Sigmoid colon (tissue), 7 donors: ENCODE data around the gene KDF1. TPM values are rescaled to one million over a fixed set of nuclear protein-coding genes. Genes with fewer than 3 reads are reported as not detected.
"Not testable (repeated sequence)": the region's sequence is repeated elsewhere in the genome, so short reads cannot be mapped to it uniquely, and the experiment has no call there.

Experiments used
- DNase-seq: peaks from one replicate; pipeline ENCODE4 v3.0.0-alpha.2; 2019
- H3K27ac ChIP-seq, 4 donors: fragments of 200-600 bp; sonication (generic); one replicate each; pipeline ENCODE4 v1.5.1; 2016 to 2019; ENCODE audit warnings: mild to moderate bottlenecking in 1 of 4
- H3K27me3 ChIP-seq, 3 donors: fragments of 200-600 bp; sonication (generic); one replicate each; pipeline ENCODE4 v1.5.1; 2019; ENCODE audit warnings: mild to moderate bottlenecking in 1 of 3
- H3K36me3 ChIP-seq, 4 donors: fragments of 200-600 bp; sonication (generic); one replicate each; pipeline ENCODE4 v1.5.1; 2016 to 2019
- H3K4me1 ChIP-seq, 4 donors: fragments of 200-600 bp; sonication (generic); one replicate each; pipeline ENCODE4 v1.5.1; 2017 to 2019
- H3K4me3 ChIP-seq, 4 donors: fragments of 200-600 bp; sonication (generic); one replicate each; pipeline ENCODE4 v1.5.1; 2017 to 2019; ENCODE audit warnings: mild to moderate bottlenecking in 2 of 4, moderate library complexity in 1 of 4
- H3K9me3 ChIP-seq, 4 donors: fragments of 200-600 bp in 3 of 4; sonication (generic) in 3 of 4; one replicate each; pipeline versions ENCODE4 v1.5.1 to v1.6.1; 2013 to 2019
- EP300 ChIP-seq, 4 donors: sonication (generic); formaldehyde crosslinking; IDR thresholded peaks; one replicate each; pipeline ENCODE4 v1.6.1; 2017; ENCODE audit warnings: antibody characterized with exemption in 4 of 4
- POLR2A ChIP-seq, 2 donors: fragments of 450-650 bp; IDR thresholded peaks; one replicate each; pipeline ENCODE4 v1.6.1; 2016; ENCODE audit warnings: antibody characterized with exemption in 2 of 2, mild to moderate bottlenecking in 2 of 2, moderate library complexity in 2 of 2
- POLR2AphosphoS5 ChIP-seq, 4 donors: sonication (generic); formaldehyde crosslinking; IDR thresholded peaks; one replicate each; pipeline ENCODE4 v1.6.1; 2017; ENCODE audit warnings: antibody characterized with exemption in 4 of 4
- WGBS, 2 donors: extraction: QIAGEN DNeasy Blood & Tissue Kit; methylation state at CpG; one replicate each; pipeline ENCODE4 v1.1.7; 2013; 5-methylcytosine and 5-hydroxymethylcytosine counted together
- intact Hi-C: fragments of 100-400 bp; cut with DNase I; formaldehyde crosslinking; loops from one replicate; pipeline ENCODE4 v1.15.1; 2023
- polyA plus RNA-seq, 3 donors: library from polyadenylated mRNA; stranded (reverse); fragments of 200-250 nt; gene quantifications; one replicate each; pipeline ENCODE4 v1.2.3, GENCODE V29; 2013
- total RNA-seq, 4 donors: library from RNA; depleted of rRNA; stranded (reverse); fragments of >200 nt; gene quantifications; one replicate each; pipeline ENCODE4 v1.1.0, GENCODE V29; 2016
- TF ChIP-seq, protein P1 (sequence below), 4 experiments: fragments of 450-650 bp in 3 of 4; fragments of 200-600 bp in 1 of 4; IDR thresholded peaks; one replicate each; pipeline ENCODE4 v1.5.1; 2016 to 2019; ENCODE audit warnings: antibody characterized with exemption in 4 of 4, mild to moderate bottlenecking in 3 of 4, moderate library complexity in 2 of 4
- donor health status: healthy with polysubstance abuse.
- donor health status: Bipolar disorder and iron deficiency.
- donor health status: healthy.

The KDF1 gene
- total and polyA plus RNA-seq, 7 donors: 15.0 to 26.8 (median 20.4) TPM; not detected in 4

DNA sequence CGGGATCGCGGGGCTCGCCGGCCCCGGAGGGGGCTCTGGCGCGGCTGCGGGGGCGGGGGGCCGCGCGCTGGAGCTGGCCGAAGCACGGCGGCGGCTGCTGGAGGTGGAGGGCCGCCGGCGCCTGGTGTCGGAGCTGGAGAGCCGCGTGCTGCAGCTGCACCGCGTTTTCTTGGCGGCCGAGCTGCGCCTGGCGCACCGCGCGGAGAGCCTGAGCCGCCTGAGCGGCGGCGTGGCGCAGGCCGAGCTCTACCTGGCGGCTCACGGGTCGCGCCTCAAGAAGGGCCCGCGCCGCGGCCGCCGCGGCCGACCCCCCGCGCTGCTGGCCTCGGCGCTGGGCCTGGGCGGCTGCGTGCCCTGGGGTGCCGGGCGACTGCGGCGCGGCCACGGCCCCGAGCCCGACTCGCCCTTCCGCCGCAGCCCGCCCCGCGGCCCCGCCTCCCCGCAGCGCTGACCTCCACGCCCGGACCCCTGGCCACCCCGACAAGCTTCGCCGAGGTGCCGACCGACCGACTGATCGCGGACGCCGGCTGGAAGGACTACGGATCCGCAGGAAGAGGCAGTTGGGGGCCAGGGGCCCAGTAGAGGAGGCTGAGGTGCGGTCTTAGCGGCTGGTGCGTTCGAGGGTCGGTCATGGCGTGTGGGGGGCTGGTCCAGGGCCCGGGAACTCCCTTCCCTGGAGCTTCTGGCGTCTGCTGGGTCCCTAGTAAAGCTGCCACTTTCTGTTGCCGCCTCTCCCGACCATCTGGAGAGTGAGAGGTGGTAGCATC is 33.9 kb upstream of the KDF1 start:
- intact Hi-C loops: loop anchor here (10.0 kb wide), 1 partner anchor 401 kb away; the partner anchor contains the start of gene GPR3
- peaks cover 0 to 19% (median 5%) of the 10 kb centered on the region in 3 donors for H3K27me3 ChIP-seq
- no peaks in the 10 kb centered on the region for H3K9me3 ChIP-seq
- no peaks in the 10 kb centered on the region for H3K36me3 ChIP-seq
- peak in 1 of 4 donors; percentile 15 for TF ChIP-seq POLR2AphosphoS5 (IDR thresholded peaks at IDR 0.05)
- TF ChIP-seq EP300 (IDR thresholded peaks at IDR 0.05): no peak
- TF ChIP-seq POLR2A (IDR thresholded peaks at IDR 0.05): no peak
- peaks cover 0 to 58% (median 53%) of the 10 kb centered on the region in 4 donors for H3K4me1 ChIP-seq
- 1 to 2% methylated on average over 97 of the region's 97 CpGs for WGBS, 2 donors
- peak overlapping the region; percentile 91 to 98 (median 97) for H3K27ac ChIP-seq
- H3K4me3 ChIP-seq: peak overlapping the region; percentile 64 to 82 (median 74)
- no peak for DNase-seq

DNA sequence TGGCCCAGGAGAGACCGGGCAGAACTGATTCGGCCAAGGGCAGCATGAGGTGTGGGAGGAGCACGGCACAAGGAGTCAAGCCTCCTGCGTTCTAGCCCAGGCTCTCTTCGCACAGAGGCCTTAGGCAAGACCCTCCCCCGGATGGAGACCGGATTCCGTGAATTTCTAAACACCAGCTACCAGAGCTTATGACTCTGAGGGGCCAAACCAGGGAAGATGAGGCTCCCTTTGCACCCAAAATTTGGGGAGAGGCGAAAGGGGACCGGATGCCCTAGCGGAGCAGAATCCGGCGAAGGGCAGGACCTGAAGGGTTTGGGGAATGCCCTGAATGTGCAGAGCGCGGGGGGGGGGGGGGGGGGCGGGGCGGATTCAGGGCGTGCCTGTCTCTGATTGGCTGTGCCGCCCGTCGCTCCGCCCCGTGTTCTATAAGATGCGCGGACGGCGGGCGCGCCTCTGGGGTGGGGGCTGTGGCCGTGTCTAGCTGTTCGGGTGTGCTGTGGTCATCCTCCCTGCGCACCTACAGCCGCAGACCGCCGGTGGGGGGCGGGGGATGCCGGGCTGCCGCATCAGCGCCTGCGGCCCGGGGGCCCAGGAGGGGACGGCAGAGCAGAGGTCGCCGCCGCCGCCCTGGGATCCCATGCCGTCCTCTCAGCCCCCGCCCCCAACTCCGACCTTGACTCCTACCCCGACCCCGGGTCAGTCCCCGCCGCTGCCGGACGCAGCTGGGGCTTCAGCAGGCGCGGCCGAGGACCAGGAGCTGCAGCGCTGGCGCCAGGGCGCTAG is 33.2 kb upstream of the KDF1 start, which contains the start of gene TRNP1:
TRNP1 (plus strand) TSS at position 456 of the 783 bp plus-strand sequence; CDS start at position 551, 95 bp downstream.
- peaks cover 0 to 51% (median 45%) of the 10 kb centered on the region in 4 donors for H3K4me1 ChIP-seq
- intact Hi-C loops: loop anchor here (10.0 kb wide), 1 partner anchor 401 kb away; the partner anchor contains the start of gene GPR3
- H3K27me3 ChIP-seq: peaks cover 0 to 19% (median 5%) of the 10 kb centered on the region in 3 donors
- H3K4me3 ChIP-seq: peak within 1 kb of the TSS; percentile 64 to 82 (median 74)
- no peaks in the 10 kb centered on the region for H3K9me3 ChIP-seq
- H3K27ac ChIP-seq: peak within 1 kb of the TSS; percentile 91 to 98 (median 97)
- TF ChIP-seq, protein P1, sequence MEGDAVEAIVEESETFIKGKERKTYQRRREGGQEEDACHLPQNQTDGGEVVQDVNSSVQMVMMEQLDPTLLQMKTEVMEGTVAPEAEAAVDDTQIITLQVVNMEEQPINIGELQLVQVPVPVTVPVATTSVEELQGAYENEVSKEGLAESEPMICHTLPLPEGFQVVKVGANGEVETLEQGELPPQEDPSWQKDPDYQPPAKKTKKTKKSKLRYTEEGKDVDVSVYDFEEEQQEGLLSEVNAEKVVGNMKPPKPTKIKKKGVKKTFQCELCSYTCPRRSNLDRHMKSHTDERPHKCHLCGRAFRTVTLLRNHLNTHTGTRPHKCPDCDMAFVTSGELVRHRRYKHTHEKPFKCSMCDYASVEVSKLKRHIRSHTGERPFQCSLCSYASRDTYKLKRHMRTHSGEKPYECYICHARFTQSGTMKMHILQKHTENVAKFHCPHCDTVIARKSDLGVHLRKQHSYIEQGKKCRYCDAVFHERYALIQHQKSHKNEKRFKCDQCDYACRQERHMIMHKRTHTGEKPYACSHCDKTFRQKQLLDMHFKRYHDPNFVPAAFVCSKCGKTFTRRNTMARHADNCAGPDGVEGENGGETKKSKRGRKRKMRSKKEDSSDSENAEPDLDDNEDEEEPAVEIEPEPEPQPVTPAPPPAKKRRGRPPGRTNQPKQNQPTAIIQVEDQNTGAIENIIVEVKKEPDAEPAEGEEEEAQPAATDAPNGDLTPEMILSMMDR (IDR thresholded peaks at IDR 0.05): no peak
- TF ChIP-seq POLR2A (IDR thresholded peaks at IDR 0.05): peak; percentile 63 to 71
- TF ChIP-seq POLR2AphosphoS5 (IDR thresholded peaks at IDR 0.05): peak; percentile 81 to 95 (median 94)
- TF ChIP-seq EP300 (IDR thresholded peaks at IDR 0.05): no peak
- no peaks in the 10 kb centered on the region for H3K36me3 ChIP-seq
- WGBS, 2 donors: 1% methylated on average over 60 of the region's 61 CpGs
- DNase-seq: peak; percentile 85

DNA sequence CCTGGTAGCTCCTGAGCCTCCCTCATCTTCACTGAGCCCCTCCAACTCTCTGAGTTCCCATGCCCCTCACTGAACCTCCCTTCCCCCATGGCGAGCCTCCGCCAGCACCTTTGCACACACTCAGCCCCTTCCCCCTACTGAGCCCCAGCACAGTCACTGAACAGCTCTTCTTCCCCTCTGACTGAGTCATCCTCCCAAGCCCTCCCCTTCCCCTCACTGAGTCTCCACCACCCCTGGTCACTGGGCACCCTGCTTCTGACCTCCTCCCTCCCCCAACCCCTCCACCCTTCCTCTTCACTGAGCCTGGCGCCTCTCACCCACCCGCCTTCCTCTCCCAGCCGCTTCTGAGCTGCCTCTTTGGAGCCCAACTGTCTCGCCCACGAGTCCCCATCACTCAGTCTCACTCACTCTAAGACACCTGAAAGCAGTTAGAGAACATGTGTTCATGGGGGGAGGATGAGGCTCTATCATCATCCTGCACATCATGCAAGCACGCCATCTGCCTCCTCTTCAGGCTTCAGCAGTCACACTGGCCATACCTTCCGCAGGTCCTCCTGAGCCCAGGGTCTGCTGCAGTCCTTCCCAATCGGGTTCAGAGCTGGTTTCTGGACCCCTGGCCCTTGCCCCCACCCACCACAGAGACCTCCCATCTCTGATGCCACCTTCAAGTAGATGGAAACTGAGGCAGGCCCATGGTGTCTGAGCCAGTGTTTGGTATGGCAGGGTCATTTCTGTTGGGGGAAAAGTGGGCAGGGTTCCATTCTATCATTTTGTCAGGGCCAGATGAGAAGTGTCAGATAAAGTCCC is 31.2 kb upstream of the KDF1 start:
- no peak for TF ChIP-seq POLR2A (IDR thresholded peaks at IDR 0.05)
- TF ChIP-seq, protein P1 (IDR thresholded peaks at IDR 0.05): no peak
- no peak for TF ChIP-seq EP300 (IDR thresholded peaks at IDR 0.05)
- H3K4me3 ChIP-seq: no peak overlapping the region
- no peak overlapping the region for H3K27ac ChIP-seq
- peaks cover 0 to 34% (median 27%) of the 10 kb centered on the region in 4 donors for H3K4me1 ChIP-seq
- intact Hi-C loops: loop anchor here (10.0 kb wide), 1 partner anchor 403 kb away; the partner anchor contains the start of gene GPR3
- no peak for DNase-seq
- no peaks in the 10 kb centered on the region for H3K36me3 ChIP-seq
- 48 to 70% methylated on average over 10 of the region's 10 CpGs for WGBS, 2 donors
- H3K27me3 ChIP-seq: peaks cover 0 to 19% (median 5%) of the 10 kb centered on the region in 3 donors
- no peaks in the 10 kb centered on the region for H3K9me3 ChIP-seq

DNA sequence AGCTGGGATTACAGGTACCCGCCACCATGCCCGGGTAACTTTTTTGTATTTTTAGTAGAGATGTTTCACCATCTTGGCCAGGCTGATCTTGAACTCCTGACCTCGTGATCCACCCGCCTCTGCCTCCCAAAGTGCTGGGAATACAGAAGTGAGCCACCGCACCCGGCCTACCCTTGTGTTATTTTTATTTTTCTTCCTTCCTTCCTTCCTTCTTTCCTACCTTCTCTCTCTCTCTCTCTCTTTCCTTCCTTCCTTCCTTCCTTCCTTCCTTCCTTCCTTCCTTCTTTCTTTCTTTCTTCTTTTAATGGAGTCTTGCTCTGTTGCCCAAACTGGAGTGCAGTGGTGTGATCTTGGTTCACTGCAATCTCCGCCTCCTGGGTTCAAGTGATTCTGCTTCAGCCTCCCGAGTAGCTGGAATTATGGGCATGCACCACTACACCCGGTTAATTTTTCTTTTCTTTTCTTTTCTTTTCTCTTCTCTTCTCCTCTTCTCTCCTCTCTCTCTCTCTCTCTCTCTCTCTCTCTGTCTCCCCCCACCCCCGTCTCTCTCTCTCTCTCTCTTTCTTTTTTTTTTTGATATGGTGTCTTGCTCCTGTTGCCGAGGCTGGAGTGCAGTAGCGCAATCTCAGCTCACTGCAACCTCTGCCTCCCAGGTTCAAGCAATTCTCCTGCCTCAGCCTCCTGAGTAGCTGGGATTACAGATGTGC is 29.3 kb upstream of the KDF1 start:
- peaks cover 0 to 19% (median 5%) of the 10 kb centered on the region in 3 donors for H3K27me3 ChIP-seq
- H3K4me1 ChIP-seq: peaks cover 0 to 15% (median 8%) of the 10 kb centered on the region in 4 donors
- intact Hi-C loops: loop anchor here (10.0 kb wide), 1 partner anchor 405 kb away; the partner anchor contains the start of gene GPR3

DNA sequence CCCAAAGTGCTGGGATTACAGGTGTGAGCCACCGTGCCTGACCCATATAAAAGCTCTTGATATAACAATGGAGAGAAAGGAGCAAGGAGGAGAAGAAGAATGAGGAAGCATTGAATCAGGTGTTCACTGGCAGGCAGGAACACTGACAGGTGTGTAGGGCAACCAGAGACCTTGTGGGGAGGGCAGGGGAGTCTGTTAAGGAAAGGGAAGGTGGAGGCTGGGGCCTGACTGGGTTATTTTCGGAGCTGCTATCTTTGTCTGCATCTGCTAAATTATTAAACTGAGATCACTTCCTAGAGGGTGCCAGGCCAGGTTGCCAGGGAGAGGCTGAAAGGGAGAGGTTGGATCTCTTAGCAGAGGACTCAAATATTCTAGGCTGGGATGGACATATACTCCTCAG is 26.4 kb upstream of the KDF1 start:
- Histone ChIP-seq H3K36me3 (no peaks in the 10 kb centered on the region), H3K27ac (no peak overlapping the region), H3K9me3 (no peaks in the 10 kb centered on the region), H3K4me1 (no peaks in the 10 kb centered on the region), H3K27me3 (peaks cover 0 to 8% (median 0%) of the 10 kb centered on the region in 3 donors), H3K4me3 (no peak overlapping the region)
- no peak for DNase-seq
- intact Hi-C loops: no loop called here
- WGBS, 2 donors: 19 to 45% methylated on average over 2 of the region's 2 CpGs
- no peak for TF ChIP-seq POLR2A (IDR thresholded peaks at IDR 0.05)
- TF ChIP-seq, protein P1 (IDR thresholded peaks at IDR 0.05): no peak
- TF ChIP-seq POLR2AphosphoS5 (IDR thresholded peaks at IDR 0.05): no peak
- TF ChIP-seq EP300 (IDR thresholded peaks at IDR 0.05): no peak

More for the DNA sequence above, 29.3 kb upstream of the KDF1 start:
- not testable (repeated sequence) for H3K36me3 ChIP-seq, H3K9me3 ChIP-seq, H3K4me3 ChIP-seq, DNase-seq, H3K27ac ChIP-seq
- WGBS, 2 donors: 86 to 89% methylated on average over 12 of the region's 12 CpGs
